Peyer's patch (tissue), 4 donors: Measurements from ENCODE around the gene UCP2. TPM values are rescaled to one million over a fixed set of nuclear protein-coding genes. Genes with fewer than 3 reads are reported as not detected.

Experiments used
- DNase-seq, 3 donors: peaks; one replicate each; pipeline ENCODE4 v3.0.0-alpha.2; 2017 to 2019
- H3K27ac ChIP-seq, 4 donors: fragments of 200-600 bp; sonication (generic); one replicate each; pipeline ENCODE4 v1.5.1; 2016 to 2019
- H3K27me3 ChIP-seq, 2 donors: fragments of 200-600 bp; sonication (generic); one replicate each; pipeline ENCODE4 v1.5.1; 2019
- H3K36me3 ChIP-seq, 3 donors: fragments of 200-600 bp; sonication (generic); one replicate each; pipeline ENCODE4 v1.5.1; 2016 to 2019
- H3K4me1 ChIP-seq, 4 donors: fragments of 200-600 bp; sonication (generic); one replicate each; pipeline ENCODE4 v1.5.1; 2016 to 2019
- H3K4me3 ChIP-seq, 4 donors: fragments of 200-600 bp; sonication (generic); 1 replicate in 3 of 4; 2 replicates in 1 of 4; pipeline ENCODE4 v1.5.1; 2016 to 2019; ENCODE audit warnings: mild to moderate bottlenecking in 1 of 4
- H3K9me3 ChIP-seq, 4 donors: fragments of 200-600 bp; sonication (generic); one replicate each; pipeline ENCODE4 v1.5.1; 2016 to 2019; ENCODE audit warnings: mild to moderate bottlenecking in 1 of 4
- POLR2A ChIP-seq, 2 donors: fragments of 450-650 bp; IDR thresholded peaks; one replicate each; pipeline ENCODE4 v1.5.1; 2017; ENCODE audit warnings: antibody characterized with exemption in 2 of 2, mild to moderate bottlenecking in 2 of 2, moderate library complexity in 2 of 2
- total RNA-seq, 4 donors: library from RNA; depleted of rRNA; stranded (reverse); fragments of >200 nt; gene quantifications; one replicate each; pipeline ENCODE4 v1.1.0, GENCODE V29; 2016
- TF ChIP-seq, protein P1 (sequence below), 6 experiments: fragments of 450-650 bp in 4 of 6; fragments of 200-600 bp in 2 of 6; sonication (generic) in 1 of 6; IDR thresholded peaks; one replicate each; pipeline ENCODE4 v1.5.1; 2017 to 2019; ENCODE audit warnings: antibody characterized with exemption in 6 of 6, mild to moderate bottlenecking in 3 of 6, moderate library complexity in 1 of 6

The UCP2 gene
- total RNA-seq, 4 donors from 2014 or later = 10.7 to 180 (median 27.4) TPM

DNA sequence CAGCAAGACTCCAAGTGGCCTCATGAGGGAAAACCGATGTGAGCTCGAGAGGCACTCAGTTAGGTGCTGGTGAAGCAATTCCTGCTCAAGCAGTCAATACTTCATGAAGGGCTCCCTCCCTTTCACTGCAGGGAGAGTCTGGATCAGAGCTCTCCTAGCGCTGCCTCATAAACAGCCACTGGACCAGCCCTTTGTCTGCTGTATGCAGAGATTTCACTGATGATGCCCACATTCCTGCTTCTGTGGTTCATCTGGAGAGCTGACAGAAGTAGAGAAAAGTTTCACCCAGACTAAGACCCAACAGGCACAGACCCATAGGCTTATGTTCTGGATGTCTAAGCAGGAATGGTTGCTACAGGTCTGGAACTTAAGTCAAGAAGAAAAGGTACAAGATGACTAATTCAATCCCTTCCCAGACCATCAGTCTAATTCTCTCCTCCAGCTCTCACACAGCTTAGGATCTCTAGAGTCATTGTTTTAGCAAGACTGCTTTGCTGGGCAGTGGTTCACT is 4.0 kb downstream of the UCP2 start:
- Histone ChIP-seq H3K4me1 (peaks cover 0 to 31% (median 23%) of the 10 kb centered on the region in 4 donors), H3K4me3 (no peak overlapping the region), H3K27ac (peak overlapping the region in 2 of 4 donors; percentile 71 to 95), H3K27me3 (no peaks in the 10 kb centered on the region), H3K36me3 (peaks cover 0 to 38% (median 0%) of the 10 kb centered on the region in 3 donors), H3K9me3 (no peaks in the 10 kb centered on the region)
- peak in 1 of 3 donors; percentile 22 for DNase-seq
- no peak for TF ChIP-seq POLR2A (IDR thresholded peaks at IDR 0.05)
- TF ChIP-seq, protein P1, sequence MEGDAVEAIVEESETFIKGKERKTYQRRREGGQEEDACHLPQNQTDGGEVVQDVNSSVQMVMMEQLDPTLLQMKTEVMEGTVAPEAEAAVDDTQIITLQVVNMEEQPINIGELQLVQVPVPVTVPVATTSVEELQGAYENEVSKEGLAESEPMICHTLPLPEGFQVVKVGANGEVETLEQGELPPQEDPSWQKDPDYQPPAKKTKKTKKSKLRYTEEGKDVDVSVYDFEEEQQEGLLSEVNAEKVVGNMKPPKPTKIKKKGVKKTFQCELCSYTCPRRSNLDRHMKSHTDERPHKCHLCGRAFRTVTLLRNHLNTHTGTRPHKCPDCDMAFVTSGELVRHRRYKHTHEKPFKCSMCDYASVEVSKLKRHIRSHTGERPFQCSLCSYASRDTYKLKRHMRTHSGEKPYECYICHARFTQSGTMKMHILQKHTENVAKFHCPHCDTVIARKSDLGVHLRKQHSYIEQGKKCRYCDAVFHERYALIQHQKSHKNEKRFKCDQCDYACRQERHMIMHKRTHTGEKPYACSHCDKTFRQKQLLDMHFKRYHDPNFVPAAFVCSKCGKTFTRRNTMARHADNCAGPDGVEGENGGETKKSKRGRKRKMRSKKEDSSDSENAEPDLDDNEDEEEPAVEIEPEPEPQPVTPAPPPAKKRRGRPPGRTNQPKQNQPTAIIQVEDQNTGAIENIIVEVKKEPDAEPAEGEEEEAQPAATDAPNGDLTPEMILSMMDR (IDR thresholded peaks at IDR 0.05) = no peak

DNA sequence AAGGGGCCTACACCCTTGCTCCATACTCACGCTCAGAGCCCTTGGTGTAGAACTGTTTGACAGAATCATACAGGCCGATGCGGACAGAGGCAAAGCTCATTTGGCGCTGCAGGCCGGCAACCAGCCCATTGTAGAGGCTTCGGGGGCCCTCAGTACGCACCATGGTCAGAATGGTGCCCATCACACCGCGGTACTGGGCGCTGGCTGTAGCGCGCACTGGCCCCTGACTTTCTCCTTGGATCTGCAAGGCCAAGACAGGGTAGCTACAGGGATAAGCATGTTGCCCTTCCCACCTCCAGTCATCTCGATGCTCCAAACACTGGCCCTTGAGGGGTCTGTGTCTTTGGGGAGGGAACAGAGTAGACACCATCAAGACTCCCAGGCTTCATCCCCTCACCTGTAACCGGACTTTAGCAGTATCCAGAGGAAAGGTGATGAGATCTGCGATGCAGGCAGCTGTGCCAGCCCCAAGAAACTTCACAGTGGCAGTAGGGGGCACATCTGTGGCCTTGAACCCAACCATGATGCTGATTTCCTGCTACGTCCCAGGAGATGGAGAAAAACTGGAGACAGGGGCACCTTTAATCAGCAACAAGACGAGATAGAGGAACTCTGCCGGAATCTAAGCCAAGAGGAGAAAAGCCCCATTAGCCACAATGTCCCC is 4.7 kb downstream of the UCP2 start:
- TF ChIP-seq, protein P1 (IDR thresholded peaks at IDR 0.05) = no peak
- TF ChIP-seq POLR2A (IDR thresholded peaks at IDR 0.05) = no peak
- H3K4me1 ChIP-seq = peaks cover 0 to 37% (median 25%) of the 10 kb centered on the region in 4 donors
- DNase-seq = peak in 1 of 3 donors; percentile 32
- H3K27ac ChIP-seq = peak overlapping the region in 1 of 4 donors; percentile 95
- no peaks in the 10 kb centered on the region for H3K27me3 ChIP-seq
- no peaks in the 10 kb centered on the region for H3K9me3 ChIP-seq
- H3K4me3 ChIP-seq = peak overlapping the region in 1 of 4 donors; percentile 1
- peaks cover 0 to 38% (median 0%) of the 10 kb centered on the region in 3 donors for H3K36me3 ChIP-seq

DNA sequence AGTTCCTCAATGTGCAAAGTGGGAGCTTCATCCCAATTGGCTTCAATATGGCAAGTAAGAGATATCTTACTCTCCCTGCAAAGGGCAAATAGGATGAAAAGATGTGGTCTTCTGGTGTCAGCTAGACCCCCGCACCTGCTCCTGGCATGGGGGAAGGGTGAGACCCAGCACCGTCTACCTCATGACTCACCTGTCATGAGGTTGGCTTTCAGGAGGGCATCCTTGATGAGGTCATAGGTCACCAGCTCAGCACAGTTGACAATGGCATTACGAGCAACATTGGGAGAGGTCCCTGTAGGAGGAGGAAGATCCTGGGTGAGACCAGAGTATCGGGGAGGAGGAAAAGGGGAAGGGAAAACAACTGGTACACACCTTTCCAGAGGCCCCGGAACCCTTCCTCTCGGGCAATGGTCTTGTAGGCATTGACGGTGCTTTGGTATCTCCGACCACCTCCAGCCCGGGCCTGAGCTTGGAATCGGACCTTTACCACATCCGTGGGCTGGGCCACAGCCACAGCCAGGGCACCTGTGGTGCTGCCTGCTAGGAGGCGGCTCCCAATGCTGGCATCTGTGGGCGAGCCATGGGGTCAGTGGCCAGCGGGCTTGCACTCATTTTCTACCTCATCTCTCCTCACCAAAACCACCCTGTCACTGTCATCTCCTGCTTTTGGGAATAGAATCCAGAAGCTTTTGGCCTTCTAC is 6.0 kb downstream of the UCP2 start:
- Histone ChIP-seq H3K4me1 (peaks cover 0 to 37% (median 25%) of the 10 kb centered on the region in 4 donors), H3K9me3 (no peaks in the 10 kb centered on the region), H3K27me3 (no peaks in the 10 kb centered on the region), H3K4me3 (no peak overlapping the region), H3K36me3 (peaks cover 0 to 38% (median 0%) of the 10 kb centered on the region in 3 donors), H3K27ac (no peak overlapping the region)
- no peak for TF ChIP-seq POLR2A (IDR thresholded peaks at IDR 0.05)
- TF ChIP-seq, protein P1 (IDR thresholded peaks at IDR 0.05) = no peak
- peak in 1 of 3 donors; percentile 45 for DNase-seq

DNA sequence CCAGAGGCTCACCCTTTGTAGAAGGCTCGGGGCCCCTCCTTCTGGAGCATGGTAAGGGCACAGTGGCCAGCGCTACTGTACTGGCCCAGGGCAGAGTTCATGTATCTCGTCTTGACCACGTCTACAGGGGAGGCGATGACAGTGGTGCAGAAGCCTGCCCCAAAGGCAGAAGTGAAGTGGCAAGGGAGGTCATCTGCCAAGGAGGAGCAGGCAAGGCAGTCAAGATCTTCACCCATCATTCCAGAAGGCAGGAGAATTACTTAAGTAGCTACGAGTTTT is 7.2 kb downstream of the UCP2 start:
- Histone ChIP-seq H3K4me3 (no peak overlapping the region), H3K27ac (no peak overlapping the region), H3K9me3 (no peaks in the 10 kb centered on the region), H3K4me1 (peaks cover 0 to 37% (median 23%) of the 10 kb centered on the region in 4 donors), H3K27me3 (no peaks in the 10 kb centered on the region), H3K36me3 (peaks cover 0 to 38% (median 0%) of the 10 kb centered on the region in 3 donors)
- TF ChIP-seq, protein P1 (IDR thresholded peaks at IDR 0.05) = no peak
- TF ChIP-seq POLR2A (IDR thresholded peaks at IDR 0.05) = no peak
- DNase-seq = peak in 1 of 3 donors; percentile 42

DNA sequence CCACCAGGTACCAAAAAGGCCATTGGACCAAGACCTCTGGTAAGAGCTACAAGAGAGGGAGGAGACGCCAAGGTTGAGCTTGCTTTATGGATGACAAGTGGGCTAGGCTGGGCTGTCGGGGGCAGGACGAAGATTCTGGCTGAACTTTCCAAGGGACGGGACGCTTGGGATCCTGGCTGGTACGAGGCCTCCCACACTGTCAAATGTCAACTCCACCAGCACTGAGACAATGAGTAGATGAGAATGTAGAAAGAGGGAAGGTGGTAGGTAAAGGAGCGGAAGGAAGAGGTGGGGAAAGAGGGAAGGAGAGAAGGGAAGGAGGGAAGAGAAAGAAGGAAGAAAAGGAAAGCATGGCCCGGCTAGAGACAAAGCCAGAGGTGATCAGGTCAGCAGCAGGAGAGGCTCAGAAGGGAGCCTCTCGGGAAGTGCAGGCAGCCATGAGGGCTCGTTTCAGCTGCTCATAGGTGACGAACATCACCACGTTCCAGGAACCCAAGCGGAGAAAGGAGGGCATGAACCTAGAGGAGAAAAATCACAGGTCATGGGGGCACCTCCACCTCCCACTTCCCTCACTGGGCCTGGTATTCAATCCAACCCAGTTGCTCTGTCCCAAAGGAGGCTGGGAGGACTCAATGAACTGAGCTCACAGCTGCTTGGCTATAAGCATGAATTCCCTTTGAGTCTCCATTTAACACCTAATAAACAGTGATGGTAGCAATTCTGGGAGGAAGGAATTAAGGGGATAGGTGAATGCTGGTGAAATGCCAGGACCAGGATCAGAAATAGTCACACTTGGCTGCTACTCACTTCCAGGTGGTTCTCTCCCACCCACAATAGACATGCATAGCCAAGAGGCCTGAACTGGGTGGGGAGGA is 7.8 kb downstream of the UCP2 start:
- Histone ChIP-seq H3K4me3 (no peak overlapping the region), H3K27ac (peak overlapping the region in 3 of 4 donors; percentile 17 to 68 (median 20)), H3K36me3 (peaks cover 0 to 38% (median 0%) of the 10 kb centered on the region in 3 donors), H3K9me3 (no peaks in the 10 kb centered on the region), H3K4me1 (peaks cover 0 to 37% (median 21%) of the 10 kb centered on the region in 4 donors), H3K27me3 (no peaks in the 10 kb centered on the region)
- DNase-seq = peak in 1 of 3 donors; percentile 44
- TF ChIP-seq, protein P1 (IDR thresholded peaks at IDR 0.05) = no peak
- no peak for TF ChIP-seq POLR2A (IDR thresholded peaks at IDR 0.05)
